Astrocyte of the cerebellum (primary cell): ENCODE results near the gene ZBTB22.
A peak's percentile ranks its signal among the peaks of the same experiment; 100 is the strongest.
"Not testable (repeated sequence)": the region's sequence is repeated elsewhere in the genome, so short reads cannot be mapped to it uniquely, and the experiment has no call there.

Experiments
- DNase-seq: peaks from one replicate; pipeline ENCODE4 v3.0.0-alpha.2; 2011; ENCODE audit warnings: low read depth
- H3K4me3 ChIP-seq: 2 replicates; pipeline ENCODE4 v1.5.1; 2011; ENCODE audit warnings: mild to moderate bottlenecking, low read depth, low read length, moderate library complexity
- in situ Hi-C: cut with HindIII; loops from 2 replicates; pipeline ENCODE4 v1.10.0; 2017; ENCODE audit warnings: low sequenced_read_pairs
- TF ChIP-seq, protein P1 (sequence below): IDR thresholded peaks from 2 replicates; pipeline ENCODE4 v1.5.1; 2012; ENCODE audit warnings: low read length, low read depth, moderate library complexity, mild to moderate bottlenecking; ENCODE audit errors: missing control alignments

Gene ZBTB22

DNA sequence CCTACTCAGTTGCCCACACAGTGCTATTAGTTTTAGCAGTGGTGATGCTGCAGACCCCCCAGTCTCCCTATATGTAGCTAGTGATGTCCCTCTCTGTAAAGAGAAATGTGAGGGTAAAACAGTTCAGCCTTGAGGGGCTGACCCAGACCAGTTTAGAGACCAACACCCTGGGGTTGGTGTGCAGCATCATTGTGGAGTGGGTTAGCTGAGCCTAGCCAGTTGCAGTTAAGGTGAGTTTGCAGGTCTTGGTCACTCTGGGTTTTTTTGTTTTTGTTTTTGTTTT lies 41.0 kb downstream of the ZBTB22 start:
- TF ChIP-seq, protein P1, sequence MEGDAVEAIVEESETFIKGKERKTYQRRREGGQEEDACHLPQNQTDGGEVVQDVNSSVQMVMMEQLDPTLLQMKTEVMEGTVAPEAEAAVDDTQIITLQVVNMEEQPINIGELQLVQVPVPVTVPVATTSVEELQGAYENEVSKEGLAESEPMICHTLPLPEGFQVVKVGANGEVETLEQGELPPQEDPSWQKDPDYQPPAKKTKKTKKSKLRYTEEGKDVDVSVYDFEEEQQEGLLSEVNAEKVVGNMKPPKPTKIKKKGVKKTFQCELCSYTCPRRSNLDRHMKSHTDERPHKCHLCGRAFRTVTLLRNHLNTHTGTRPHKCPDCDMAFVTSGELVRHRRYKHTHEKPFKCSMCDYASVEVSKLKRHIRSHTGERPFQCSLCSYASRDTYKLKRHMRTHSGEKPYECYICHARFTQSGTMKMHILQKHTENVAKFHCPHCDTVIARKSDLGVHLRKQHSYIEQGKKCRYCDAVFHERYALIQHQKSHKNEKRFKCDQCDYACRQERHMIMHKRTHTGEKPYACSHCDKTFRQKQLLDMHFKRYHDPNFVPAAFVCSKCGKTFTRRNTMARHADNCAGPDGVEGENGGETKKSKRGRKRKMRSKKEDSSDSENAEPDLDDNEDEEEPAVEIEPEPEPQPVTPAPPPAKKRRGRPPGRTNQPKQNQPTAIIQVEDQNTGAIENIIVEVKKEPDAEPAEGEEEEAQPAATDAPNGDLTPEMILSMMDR: no peak
- H3K4me3 ChIP-seq: peak overlapping the region; percentile 54
- in situ Hi-C loops: no loop called here
- no peak for DNase-seq

DNA sequence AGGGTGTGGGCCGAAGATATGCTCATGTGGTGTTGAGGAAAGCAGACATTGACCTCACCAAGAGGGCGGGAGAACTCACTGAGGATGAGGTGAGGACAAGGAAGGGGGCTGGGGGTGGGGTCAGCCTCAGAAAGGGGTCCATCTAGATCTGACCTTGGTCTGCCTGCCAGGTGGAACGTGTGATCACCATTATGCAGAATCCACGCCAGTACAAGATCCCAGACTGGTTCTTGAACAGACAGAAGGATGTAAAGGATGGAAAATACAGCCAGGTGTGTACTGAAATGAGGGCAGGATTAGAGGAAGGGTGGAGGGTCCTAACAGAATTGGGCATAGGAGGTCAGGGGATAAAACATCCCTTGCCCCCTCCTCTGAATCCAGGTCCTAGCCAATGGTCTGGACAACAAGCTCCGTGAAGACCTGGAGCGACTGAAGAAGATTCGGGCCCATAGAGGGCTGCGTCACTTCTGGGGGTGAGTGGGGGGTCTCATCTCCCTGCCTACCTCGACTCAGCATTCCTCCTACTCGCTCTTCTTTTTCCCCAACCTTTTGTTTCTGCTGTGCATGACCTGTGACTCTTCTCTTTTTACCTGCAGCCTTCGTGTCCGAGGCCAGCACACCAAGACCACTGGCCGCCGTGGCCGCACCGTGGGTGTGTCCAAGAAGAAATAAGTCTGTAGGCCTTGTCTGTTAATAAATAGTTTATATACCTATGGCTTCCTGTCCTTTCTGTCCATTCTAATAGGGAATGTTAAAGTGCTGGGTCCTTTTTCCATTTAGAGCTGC lies 41.6 kb downstream of the ZBTB22 start:
- H3K4me3 ChIP-seq: peak overlapping the region; percentile 54
- DNase-seq: not testable (repeated sequence)

DNA sequence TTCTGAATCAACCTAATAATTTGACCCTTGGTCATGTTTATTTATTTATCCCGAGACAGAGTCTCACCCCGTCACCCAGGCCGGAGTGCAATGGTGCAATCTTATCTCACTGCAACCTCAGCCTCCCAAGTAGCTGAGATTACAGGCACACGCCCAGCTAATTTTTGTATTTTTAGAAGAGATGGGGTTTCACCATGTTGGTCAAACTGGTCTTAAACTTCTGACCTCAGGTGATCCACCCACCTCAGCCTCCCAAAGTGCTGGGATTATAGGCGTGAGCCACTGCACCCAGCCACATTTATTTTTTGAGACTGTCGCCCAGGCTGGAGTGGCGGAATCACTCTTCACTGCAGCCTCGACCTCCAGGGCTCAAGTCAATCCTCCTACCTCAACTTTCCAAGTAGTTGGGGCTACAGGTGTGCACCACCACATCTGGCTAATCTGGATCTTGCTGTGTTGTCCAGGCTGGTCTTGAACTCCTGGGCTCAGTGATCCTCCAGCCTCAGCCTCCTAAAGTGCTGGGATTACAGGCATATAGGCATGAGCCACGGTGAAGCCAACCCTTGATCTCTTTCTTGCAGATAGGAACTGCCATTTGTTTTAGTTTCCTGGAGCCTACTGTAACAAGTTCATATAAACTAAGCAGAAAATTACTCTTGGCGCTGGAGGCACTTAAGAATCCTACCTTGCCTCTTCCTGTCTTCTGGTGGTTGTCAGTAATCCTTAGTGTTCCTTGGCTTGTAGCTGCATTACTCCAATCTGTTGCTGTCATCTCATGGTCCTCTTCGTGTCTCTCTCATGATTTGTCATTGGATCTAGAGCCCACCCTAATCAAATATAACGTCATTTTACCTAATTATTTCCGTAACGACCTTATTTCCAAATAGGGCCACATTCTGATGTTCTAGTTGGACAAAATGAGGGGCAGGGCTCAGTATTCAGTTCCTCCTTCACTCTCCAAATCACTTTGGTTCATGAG lies 43.3 kb downstream of the ZBTB22 start:
- in situ Hi-C loops: no loop called here
- no peak for DNase-seq
- TF ChIP-seq, protein P1: no peak
- peak overlapping the region; percentile 95 for H3K4me3 ChIP-seq

More for the DNA sequence above, 41.6 kb downstream of the ZBTB22 start:
- in situ Hi-C loops: not testable (repeated sequence)

DNA sequence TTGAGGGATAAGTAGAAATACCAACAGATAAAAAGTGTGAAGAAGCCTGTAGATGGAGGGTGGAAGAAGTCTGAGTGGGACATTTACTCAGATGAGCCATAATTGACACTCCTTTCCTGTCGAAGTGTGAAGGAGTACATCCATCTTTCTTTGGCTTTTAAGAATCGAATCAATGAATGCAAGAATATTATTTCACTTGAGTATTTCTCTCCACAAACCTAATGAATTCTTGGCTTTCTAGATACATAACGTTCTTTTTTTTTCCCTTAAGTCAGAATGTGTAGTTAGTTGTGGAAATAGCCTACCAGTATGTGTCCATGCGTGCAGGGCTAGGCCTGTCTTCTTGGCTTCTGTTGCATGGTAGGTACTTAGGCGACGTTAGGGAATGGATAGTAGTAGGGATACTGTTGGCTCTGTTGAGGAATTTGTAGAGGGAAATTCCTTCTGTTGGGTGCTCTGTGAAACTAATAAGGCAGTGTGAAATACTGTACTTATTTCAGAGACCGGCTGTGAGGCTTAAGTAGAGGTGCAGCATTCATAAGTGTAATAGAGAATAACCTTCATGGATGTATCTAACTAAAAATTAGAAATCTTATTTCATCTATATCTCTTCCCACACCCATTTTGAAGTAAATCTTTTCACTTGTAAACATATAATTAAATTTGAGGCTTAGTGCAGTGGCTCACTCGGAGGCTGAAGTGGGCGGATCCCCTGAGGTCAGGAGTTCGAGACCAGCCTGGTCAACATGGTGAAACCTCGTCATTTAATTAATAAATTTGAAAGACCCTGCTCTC lies 44.2 kb downstream of the ZBTB22 start:
- H3K4me3 ChIP-seq: peak overlapping the region; percentile 95
- TF ChIP-seq, protein P1: no peak
- DNase-seq: no peak
- in situ Hi-C loops: no loop called here

DNA sequence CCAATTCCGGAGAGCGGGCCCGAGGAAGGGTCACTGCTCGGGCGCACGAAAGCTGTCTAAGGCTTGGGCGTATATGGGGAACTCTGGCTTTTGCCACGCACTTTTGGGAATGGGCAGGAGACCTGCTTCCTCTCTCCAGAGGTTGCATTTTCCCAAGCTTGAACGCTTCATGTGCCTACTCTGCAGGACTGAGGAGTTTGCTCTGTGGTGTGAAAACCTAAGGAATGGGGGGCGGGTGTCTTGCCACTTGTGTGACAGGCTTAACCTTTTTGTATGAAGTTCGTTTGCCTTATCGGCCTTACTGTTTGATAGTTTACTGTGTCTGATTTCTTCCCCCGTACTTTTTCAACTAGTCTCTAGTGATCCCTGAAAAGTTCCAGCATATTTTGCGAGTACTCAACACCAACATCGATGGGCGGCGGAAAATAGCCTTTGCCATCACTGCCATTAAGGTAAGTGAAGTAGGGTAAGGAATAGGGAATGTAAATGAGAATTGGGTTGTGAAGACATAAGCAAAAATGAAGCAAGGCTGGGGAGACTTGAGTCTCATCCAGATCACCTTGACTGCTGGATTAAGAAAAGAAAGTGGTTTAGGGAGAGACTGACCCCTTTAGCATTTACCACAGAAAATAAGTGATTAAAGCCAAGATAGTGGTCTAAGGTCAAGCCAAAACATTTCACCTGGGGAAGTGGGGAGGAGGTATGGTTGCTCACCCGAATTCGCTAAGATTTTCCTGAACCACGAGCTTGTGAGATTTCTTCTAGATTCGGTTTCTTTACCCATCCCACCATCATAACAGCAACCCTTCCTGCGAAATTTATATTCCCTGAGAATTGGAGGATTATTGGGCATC lies 45.0 kb downstream of the ZBTB22 start:
- TF ChIP-seq, protein P1: no peak
- H3K4me3 ChIP-seq: peak overlapping the region; percentile 95
- DNase-seq: no peak
- in situ Hi-C loops: no loop called here

DNA sequence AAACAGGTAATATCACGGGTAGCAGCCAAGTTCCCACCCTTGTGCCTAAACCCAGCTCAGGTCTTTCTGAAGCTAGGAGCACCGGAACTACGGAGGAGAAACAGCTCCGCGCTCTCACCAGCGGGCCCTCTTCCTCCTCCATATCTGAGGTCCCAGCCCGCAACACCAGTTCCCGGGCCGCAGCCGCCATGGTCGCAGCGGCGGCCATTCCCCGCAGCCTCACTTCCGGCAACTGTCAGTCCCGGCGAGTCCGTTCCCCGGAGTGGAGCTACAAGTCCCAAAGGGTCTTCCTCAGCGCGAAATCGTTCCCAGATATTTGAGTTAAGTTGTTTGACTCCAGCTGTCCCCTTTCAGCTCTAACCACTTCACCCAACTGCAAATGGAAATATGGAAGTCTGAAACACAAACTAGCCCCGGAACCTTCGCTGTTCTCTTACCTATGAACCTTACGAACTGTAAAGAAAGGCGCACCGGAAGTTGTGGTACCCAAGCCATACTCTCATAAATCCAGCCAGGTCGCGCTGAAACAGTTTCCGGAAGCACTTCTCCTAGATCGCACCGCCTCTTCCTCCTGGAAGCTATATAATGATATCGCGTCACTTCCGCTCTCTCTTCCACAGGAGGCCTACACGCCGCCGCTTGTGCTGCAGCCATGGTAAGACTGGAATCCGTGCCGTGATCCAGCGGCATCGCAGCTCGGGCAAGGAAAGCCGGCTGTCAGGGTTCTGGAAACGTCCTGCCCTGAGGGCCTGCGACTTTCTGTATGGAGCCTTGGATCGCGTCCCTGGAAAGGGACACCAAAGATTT lies 45.9 kb downstream of the ZBTB22 start, which contains the start of the genes RPS18 and VPS52:
RPS18 (plus strand) TSS at position 608 of the 807 bp plus-strand sequence; CDS start at position 653, 45 bp downstream.
VPS52 (minus strand) TSS at position 409 of the 807 bp plus-strand sequence; CDS start at position 208, 201 bp downstream.
- TF ChIP-seq, protein P1: no peak
- in situ Hi-C loops: no loop called here
- peak within 1 kb of the TSS; percentile 95 for H3K4me3 ChIP-seq
- peak; percentile 99 for DNase-seq
